MM.1S (cell line): ENCODE results near the gene PRKCB.

Experiments
- CTCF ChIP-seq: fragments of 300-600 bp; sonication (generic); IDR thresholded peaks from 2 replicates; pipeline ENCODE4 v1.5.1; 2016; ENCODE audit warnings: antibody characterized with exemption, low read length, mixed read lengths
- EZH2 ChIP-seq: fragments of 300-600 bp; sonication (generic); optimal IDR thresholded peaks from 2 replicates; pipeline ENCODE3; 2017; ENCODE audit warnings: low read depth, mild to moderate bottlenecking, antibody characterized with exemption, low read length, mixed read lengths
- EZH2phosphoT487 ChIP-seq: fragments of 300-600 bp; sonication (generic); IDR thresholded peaks from 2 replicates; pipeline ENCODE4 v1.6.1; 2018; ENCODE audit warnings: antibody characterized with exemption, low read length

DNA sequence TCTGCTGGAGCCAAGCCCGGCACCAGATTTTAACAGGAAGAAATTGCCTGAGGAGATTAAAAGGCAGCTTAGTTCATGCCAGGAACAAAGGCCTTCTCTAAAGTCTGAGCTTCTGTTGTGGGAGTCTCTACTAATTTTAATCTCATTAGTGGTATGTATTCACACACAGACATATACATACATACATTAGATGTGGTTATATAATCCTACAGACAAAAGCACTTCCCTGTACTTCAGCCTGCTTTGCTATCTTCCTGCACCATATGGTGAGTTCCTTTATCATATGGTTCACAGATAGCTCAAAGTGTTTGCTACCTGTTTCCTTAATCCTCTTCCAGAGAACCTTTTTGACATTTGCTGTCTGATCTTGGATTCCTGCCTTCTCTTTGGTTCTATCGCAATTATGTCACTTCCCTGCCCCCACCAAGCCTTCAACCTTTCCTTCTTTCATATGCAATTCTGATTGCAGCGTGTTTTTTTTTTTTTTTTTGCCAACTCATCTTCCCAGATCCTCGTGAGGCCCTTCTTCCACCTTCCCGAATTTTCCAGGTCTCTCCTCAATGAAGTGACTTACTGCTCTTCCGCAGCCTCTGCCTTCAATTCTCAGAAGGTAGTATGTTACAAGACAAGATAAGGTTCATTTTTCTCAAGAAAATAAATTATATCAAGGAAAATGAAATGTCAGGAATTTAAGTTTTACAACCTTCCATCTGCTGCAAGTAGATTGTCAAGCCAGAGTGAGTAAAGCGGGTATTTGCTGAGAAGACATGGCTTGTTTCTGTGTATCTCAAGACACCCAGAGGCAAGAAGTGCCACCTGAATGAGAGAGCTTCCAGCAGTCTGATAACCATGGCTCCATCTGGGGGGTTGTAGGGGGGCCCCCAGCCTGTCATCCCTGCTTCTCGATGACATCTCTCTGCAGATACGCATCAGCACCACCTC, 300.1 kb downstream of the PRKCB start:
- no peak for TF ChIP-seq CTCF
- TF ChIP-seq EZH2: no peak
- no peak for TF ChIP-seq EZH2phosphoT487
